ENCODE data around the gene NAXD. TPM values are rescaled to one million over a fixed set of nuclear protein-coding genes. Genes with fewer than 3 reads are reported as not detected.

NAXD gene
- total RNA-seq, 1 donor from 2014 or later: 25.8 TPM

- H3K4me1 Mint-ChIP-seq (ENCODE audit: low read depth, unreplicated experiment): peaks cover 17% of the 10 kb centered on the region
- H3K27me3 Mint-ChIP-seq (ENCODE audit: low read depth, unreplicated experiment): no peaks in the 10 kb centered on the region
- FAIRE-seq (no peak), DNase-seq (ENCODE audit: low read depth) (no peak)
- Histone ChIP-seq H3K4me1 (ENCODE audit: insufficient read depth, low read length) (peaks cover 5% of the 10 kb centered on the region), H4K20me1 (ENCODE audit: insufficient read depth, low read length) (peaks cover 29% of the 10 kb centered on the region), H2AFZ (ENCODE audit: low read depth, low read length) (no peak overlapping the region), H3K36me3 (ENCODE audit: insufficient read depth, low read length) (peaks cover 6% of the 10 kb centered on the region), H3K4me3 (ENCODE audit: insufficient read depth, low read depth, low read length) (no peak overlapping the region), H3K9me3 (ENCODE audit: insufficient read depth, low read depth, low read length) (no peaks in the 10 kb centered on the region), H3K27ac (ENCODE audit: low read depth, low read length) (no peak overlapping the region), H3K27me3 (ENCODE audit: insufficient read depth, low read length) (no peaks in the 10 kb centered on the region), H3K4me2 (ENCODE audit: low read length) (no peak overlapping the region), H3K79me2 (ENCODE audit: insufficient read depth, low read length) (no peaks in the 10 kb centered on the region), H3K9ac (ENCODE audit: low read length) (no peak overlapping the region)
- peaks cover 5% of the 10 kb centered on the region for H3K36me3 Mint-ChIP-seq (ENCODE audit: low read depth, unreplicated experiment)
- no peak overlapping the region for H3K4me3 Mint-ChIP-seq (ENCODE audit: unreplicated experiment)
- no peak overlapping the region for H3K27ac Mint-ChIP-seq (ENCODE audit: unreplicated experiment)
- TF ChIP-seq EZH2 (IDR thresholded peaks at IDR 0.05; ENCODE audit: insufficient read depth, low read length): no peak
- TF ChIP-seq, protein P1, sequence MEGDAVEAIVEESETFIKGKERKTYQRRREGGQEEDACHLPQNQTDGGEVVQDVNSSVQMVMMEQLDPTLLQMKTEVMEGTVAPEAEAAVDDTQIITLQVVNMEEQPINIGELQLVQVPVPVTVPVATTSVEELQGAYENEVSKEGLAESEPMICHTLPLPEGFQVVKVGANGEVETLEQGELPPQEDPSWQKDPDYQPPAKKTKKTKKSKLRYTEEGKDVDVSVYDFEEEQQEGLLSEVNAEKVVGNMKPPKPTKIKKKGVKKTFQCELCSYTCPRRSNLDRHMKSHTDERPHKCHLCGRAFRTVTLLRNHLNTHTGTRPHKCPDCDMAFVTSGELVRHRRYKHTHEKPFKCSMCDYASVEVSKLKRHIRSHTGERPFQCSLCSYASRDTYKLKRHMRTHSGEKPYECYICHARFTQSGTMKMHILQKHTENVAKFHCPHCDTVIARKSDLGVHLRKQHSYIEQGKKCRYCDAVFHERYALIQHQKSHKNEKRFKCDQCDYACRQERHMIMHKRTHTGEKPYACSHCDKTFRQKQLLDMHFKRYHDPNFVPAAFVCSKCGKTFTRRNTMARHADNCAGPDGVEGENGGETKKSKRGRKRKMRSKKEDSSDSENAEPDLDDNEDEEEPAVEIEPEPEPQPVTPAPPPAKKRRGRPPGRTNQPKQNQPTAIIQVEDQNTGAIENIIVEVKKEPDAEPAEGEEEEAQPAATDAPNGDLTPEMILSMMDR (IDR thresholded peaks at IDR 0.05; ENCODE audit: insufficient read depth, low read depth, low read length): no peak
- no peaks in the 10 kb centered on the region for H3K9me3 Mint-ChIP-seq (ENCODE audit: unreplicated experiment)
Observed at GRCh38 chr13:110648146-110648819, 32.9 kb downstream of the NAXD start.

- Histone ChIP-seq H3K4me2 (ENCODE audit: low read length) (no peak overlapping the region), H3K79me2 (ENCODE audit: insufficient read depth, low read length) (no peaks in the 10 kb centered on the region), H3K9ac (ENCODE audit: low read length) (no peak overlapping the region), H3K4me3 (ENCODE audit: insufficient read depth, low read depth, low read length) (no peak overlapping the region), H3K9me3 (ENCODE audit: insufficient read depth, low read depth, low read length) (no peaks in the 10 kb centered on the region), H4K20me1 (ENCODE audit: insufficient read depth, low read length) (peaks cover 25% of the 10 kb centered on the region), H3K4me1 (ENCODE audit: insufficient read depth, low read length) (peaks cover 5% of the 10 kb centered on the region), H2AFZ (ENCODE audit: low read depth, low read length) (no peak overlapping the region), H3K27ac (ENCODE audit: low read depth, low read length) (no peak overlapping the region), H3K27me3 (ENCODE audit: insufficient read depth, low read length) (no peaks in the 10 kb centered on the region), H3K36me3 (ENCODE audit: insufficient read depth, low read length) (peaks cover 6% of the 10 kb centered on the region)
- H3K36me3 Mint-ChIP-seq (ENCODE audit: low read depth, unreplicated experiment): peaks cover 5% of the 10 kb centered on the region
- no peaks in the 10 kb centered on the region for H3K27me3 Mint-ChIP-seq (ENCODE audit: low read depth, unreplicated experiment)
- DNase-seq (ENCODE audit: low read depth) (no peak), FAIRE-seq (no peak)
- H3K4me3 Mint-ChIP-seq (ENCODE audit: unreplicated experiment): no peak overlapping the region
- no peaks in the 10 kb centered on the region for H3K9me3 Mint-ChIP-seq (ENCODE audit: unreplicated experiment)
- H3K4me1 Mint-ChIP-seq (ENCODE audit: low read depth, unreplicated experiment): peaks cover 13% of the 10 kb centered on the region
- TF ChIP-seq, protein P1 (IDR thresholded peaks at IDR 0.05; ENCODE audit: insufficient read depth, low read depth, low read length): no peak
- TF ChIP-seq EZH2 (IDR thresholded peaks at IDR 0.05; ENCODE audit: insufficient read depth, low read length): no peak
- no peak overlapping the region for H3K27ac Mint-ChIP-seq (ENCODE audit: unreplicated experiment)
Observed at GRCh38 chr13:110648848-110649421, 33.6 kb downstream of the NAXD start.

GRCh38 chr13:110649551-110649950 is 34.2 kb downstream of the NAXD start:
- peaks cover 3% of the 10 kb centered on the region for H3K4me1 ChIP-seq (ENCODE audit: insufficient read depth, low read length)
- no peaks in the 10 kb centered on the region for H3K9me3 Mint-ChIP-seq (ENCODE audit: unreplicated experiment)
- H3K9ac ChIP-seq (ENCODE audit: low read length): no peak overlapping the region
- H3K4me1 Mint-ChIP-seq (ENCODE audit: low read depth, unreplicated experiment): peaks cover 9% of the 10 kb centered on the region
- peaks cover 26% of the 10 kb centered on the region for H4K20me1 ChIP-seq (ENCODE audit: insufficient read depth, low read length)
- TF ChIP-seq, protein P1 (IDR thresholded peaks at IDR 0.05; ENCODE audit: insufficient read depth, low read depth, low read length): no peak
- no peak for TF ChIP-seq EZH2 (IDR thresholded peaks at IDR 0.05; ENCODE audit: insufficient read depth, low read length)
- no peak for FAIRE-seq
- no peaks in the 10 kb centered on the region for H3K9me3 ChIP-seq (ENCODE audit: insufficient read depth, low read depth, low read length)
- no peak overlapping the region for H2AFZ ChIP-seq (ENCODE audit: low read depth, low read length)
- peaks cover 5% of the 10 kb centered on the region for H3K36me3 Mint-ChIP-seq (ENCODE audit: low read depth, unreplicated experiment)
- no peak overlapping the region for H3K4me2 ChIP-seq (ENCODE audit: low read length)
- H3K27me3 ChIP-seq (ENCODE audit: insufficient read depth, low read length): no peaks in the 10 kb centered on the region
- H3K27me3 Mint-ChIP-seq (ENCODE audit: low read depth, unreplicated experiment): no peaks in the 10 kb centered on the region
- H3K79me2 ChIP-seq (ENCODE audit: insufficient read depth, low read length): no peaks in the 10 kb centered on the region
- H3K36me3 ChIP-seq (ENCODE audit: insufficient read depth, low read length): peaks cover 6% of the 10 kb centered on the region
- no peak overlapping the region for H3K4me3 Mint-ChIP-seq (ENCODE audit: unreplicated experiment)
- no peak for DNase-seq (ENCODE audit: low read depth)
- H3K27ac ChIP-seq (ENCODE audit: low read depth, low read length): no peak overlapping the region
- no peak overlapping the region for H3K27ac Mint-ChIP-seq (ENCODE audit: unreplicated experiment)
- no peak overlapping the region for H3K4me3 ChIP-seq (ENCODE audit: insufficient read depth, low read depth, low read length)
